SJCRH30 (cell line): ENCODE data around the gene FTL. TPM values are rescaled to one million over a fixed set of nuclear protein-coding genes. Genes with fewer than 3 reads are reported as not detected.
A peak's percentile ranks its signal among the peaks of the same experiment; 100 is the strongest.

ENCODE experiments used
- DNase-seq, 2 experiments: peaks; one replicate each; pipeline ENCODE4 v3.0.0-alpha.2; 2015 to 2020
- H3K27ac ChIP-seq: fragments of 250-450 bp; sonication (Bioruptor Pico); 2 replicates; pipeline ENCODE4 v1.5.1; 2020; ENCODE audit warnings: mild to moderate bottlenecking, moderate library complexity
- H3K27me3 ChIP-seq: fragments of 250-450 bp; sonication (Bioruptor Pico); 2 replicates; pipeline ENCODE4 v1.5.1; 2020; ENCODE audit warnings: mild to moderate bottlenecking, moderate library complexity
- H3K36me3 ChIP-seq: fragments of 250-450 bp; sonication (Bioruptor Pico); 2 replicates; pipeline ENCODE4 v1.5.1; 2020; ENCODE audit warnings: mild to moderate bottlenecking, moderate library complexity
- H3K4me1 ChIP-seq: fragments of 250-450 bp; sonication (Bioruptor Pico); 2 replicates; pipeline ENCODE4 v1.5.1; 2020; ENCODE audit warnings: mild to moderate bottlenecking, moderate library complexity
- H3K4me3 ChIP-seq: fragments of 250-450 bp; sonication (Bioruptor Pico); 2 replicates; pipeline ENCODE4 v1.5.1; 2020; ENCODE audit warnings: mild to moderate bottlenecking, moderate library complexity
- H3K9me3 ChIP-seq: fragments of 250-450 bp; sonication (Bioruptor Pico); replicated peaks from 2 replicates; pipeline ENCODE4 v1.5.1; 2020; ENCODE audit warnings: mild to moderate bottlenecking, moderate library complexity
- total RNA-seq: library from RNA; depleted of rRNA; stranded (reverse); fragments of >200 nt; shearing (Covaris generic); gene quantifications from 2 replicates; pipeline ENCODE4 v1.2.3, GENCODE V29; 2014

Gene FTL
- total RNA-seq, 1 experiment from 2014 or later = 1,133 TPM

DNA sequence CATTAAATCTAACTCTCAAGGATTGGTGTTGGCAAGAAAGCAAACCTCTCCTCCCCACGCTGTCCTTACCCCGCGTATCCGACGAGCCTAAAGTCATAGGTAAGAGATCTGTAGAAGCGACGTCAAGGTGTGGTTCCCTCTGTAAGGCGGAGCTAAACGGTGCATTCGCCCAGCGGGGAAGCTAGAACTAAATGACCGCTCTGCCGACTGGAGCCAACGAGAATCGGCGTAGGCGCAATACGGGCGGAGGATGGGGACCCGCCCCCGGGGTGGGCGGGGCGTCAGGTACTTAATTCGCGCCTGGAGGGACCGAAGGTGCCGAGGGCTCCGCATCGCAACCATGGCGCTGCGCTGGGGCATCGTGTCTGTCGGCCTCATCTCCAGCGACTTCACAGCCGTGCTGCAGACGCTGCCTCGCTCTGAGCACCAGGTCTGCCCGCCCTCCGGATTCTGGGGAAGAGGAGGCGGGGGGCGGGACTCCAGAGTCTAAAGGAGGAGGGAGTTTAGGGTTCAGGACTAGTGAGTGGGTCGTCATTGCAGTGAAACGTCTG is 31.7 kb upstream of the FTL start, which contains the start of gene DHDH:
Gene DHDH (plus strand): TSS at position 318 of the 551 bp plus-strand sequence. CDS start 23 bp downstream, at position 341.
- Histone ChIP-seq H3K9me3 (no peaks in the 10 kb centered on the region), H3K27me3 (no peaks in the 10 kb centered on the region), H3K36me3 (no peaks in the 10 kb centered on the region), H3K4me1 (no peaks in the 10 kb centered on the region), H3K4me3 (peak within 1 kb of the TSS; percentile 53), H3K27ac (no peak within 1 kb of the TSS)
- peak; percentile 63 to 80 for DNase-seq

DNA sequence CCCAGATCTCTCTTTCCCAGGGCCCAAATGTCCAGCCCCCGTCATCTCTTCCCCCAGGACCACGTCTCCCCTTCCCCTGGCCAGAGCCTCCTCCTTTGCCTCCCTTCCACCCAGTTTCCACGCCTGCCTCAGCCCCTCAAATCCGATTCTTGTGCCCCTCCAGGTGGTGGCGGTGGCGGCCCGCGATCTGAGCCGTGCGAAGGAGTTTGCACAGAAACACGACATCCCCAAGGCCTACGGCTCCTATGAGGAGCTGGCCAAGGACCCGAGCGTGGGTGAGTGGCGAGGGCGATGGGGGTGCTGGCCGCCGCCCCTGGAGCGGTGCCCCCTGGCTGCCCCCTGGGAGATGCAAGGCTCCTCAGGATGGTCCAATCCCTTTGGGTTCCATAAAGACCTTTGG is 30.3 kb upstream of the FTL start:
- no peaks in the 10 kb centered on the region for H3K27me3 ChIP-seq
- no peak overlapping the region for H3K4me3 ChIP-seq
- no peaks in the 10 kb centered on the region for H3K4me1 ChIP-seq
- no peaks in the 10 kb centered on the region for H3K36me3 ChIP-seq
- no peaks in the 10 kb centered on the region for H3K9me3 ChIP-seq
- DNase-seq = no peak
- H3K27ac ChIP-seq = no peak overlapping the region

- Histone ChIP-seq H3K27ac (no peak overlapping the region), H3K9me3 (no peaks in the 10 kb centered on the region), H3K4me3 (no peak overlapping the region), H3K36me3 (no peaks in the 10 kb centered on the region), H3K4me1 (no peaks in the 10 kb centered on the region), H3K27me3 (no peaks in the 10 kb centered on the region)
- no peak for DNase-seq
These were observed 29.2 kb upstream of the FTL start for GRCh38 chr19:48935864-48936263.

DNA sequence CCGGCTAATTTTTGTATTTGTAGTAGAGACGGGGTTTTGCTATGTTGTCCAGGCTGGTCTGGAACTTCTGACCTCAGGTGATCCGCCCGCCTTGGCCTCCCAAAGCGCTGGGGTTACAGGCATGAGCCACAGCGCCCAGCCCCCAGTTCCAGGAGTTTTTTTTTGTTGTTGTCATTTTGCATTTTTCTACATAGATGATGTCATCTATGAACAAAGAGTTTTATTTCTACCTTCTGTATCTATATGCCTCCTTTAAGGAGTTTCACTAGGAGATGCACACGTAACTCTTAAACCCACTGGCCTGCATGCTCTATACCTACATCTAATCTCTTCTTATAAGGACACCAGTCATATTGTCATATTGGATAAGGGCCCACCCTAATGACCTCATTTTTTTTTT is 26.9 kb upstream of the FTL start:
- H3K9me3 ChIP-seq = no peaks in the 10 kb centered on the region
- H3K27me3 ChIP-seq = no peaks in the 10 kb centered on the region
- no peak for DNase-seq
- H3K4me1 ChIP-seq = no peaks in the 10 kb centered on the region
- H3K27ac ChIP-seq = no peak overlapping the region
- no peaks in the 10 kb centered on the region for H3K36me3 ChIP-seq
- no peak overlapping the region for H3K4me3 ChIP-seq

- no peaks in the 10 kb centered on the region for H3K27me3 ChIP-seq
- H3K4me1 ChIP-seq = no peaks in the 10 kb centered on the region
- no peaks in the 10 kb centered on the region for H3K36me3 ChIP-seq
- no peaks in the 10 kb centered on the region for H3K9me3 ChIP-seq
- H3K27ac ChIP-seq = no peak overlapping the region
- no peak overlapping the region for H3K4me3 ChIP-seq
- no peak for DNase-seq
These were observed 24.2 kb upstream of the FTL start for GRCh38 chr19:48940902-48941301.

- no peaks in the 10 kb centered on the region for H3K4me1 ChIP-seq
- no peak overlapping the region for H3K27ac ChIP-seq
- H3K4me3 ChIP-seq = no peak overlapping the region
- no peaks in the 10 kb centered on the region; the same call in 1 of the 2 replicates for H3K9me3 ChIP-seq
- no peaks in the 10 kb centered on the region for H3K36me3 ChIP-seq
- DNase-seq = no peak
- H3K27me3 ChIP-seq = no peaks in the 10 kb centered on the region
These were observed 22.0 kb upstream of the FTL start for GRCh38 chr19:48943081-48943480.

DNA sequence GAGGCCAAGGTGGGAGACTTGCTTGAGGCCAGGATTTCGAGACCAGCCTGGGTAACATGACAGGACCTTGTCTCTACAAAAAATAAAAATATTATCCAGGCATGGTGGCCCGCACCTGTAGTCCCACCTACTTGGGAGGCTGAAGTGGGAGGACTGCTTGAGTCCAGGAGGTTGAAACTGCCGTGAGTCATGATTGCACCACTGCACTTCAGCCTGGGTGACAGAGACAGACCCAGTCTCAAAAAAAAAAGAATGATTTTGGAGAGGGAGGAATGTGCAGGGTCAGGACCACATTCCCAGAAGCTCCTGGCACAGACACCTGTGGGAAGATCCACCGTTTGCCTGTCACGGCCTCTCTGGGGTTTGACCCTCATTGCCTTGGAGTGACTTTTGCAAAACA is 19.7 kb upstream of the FTL start:
- Histone ChIP-seq H3K9me3 (no peaks in the 10 kb centered on the region; the same call in 1 of the 2 replicates), H3K4me3 (no peak overlapping the region), H3K27ac (no peak overlapping the region), H3K27me3 (no peaks in the 10 kb centered on the region), H3K4me1 (no peaks in the 10 kb centered on the region), H3K36me3 (no peaks in the 10 kb centered on the region)
- no peak for DNase-seq

DNA sequence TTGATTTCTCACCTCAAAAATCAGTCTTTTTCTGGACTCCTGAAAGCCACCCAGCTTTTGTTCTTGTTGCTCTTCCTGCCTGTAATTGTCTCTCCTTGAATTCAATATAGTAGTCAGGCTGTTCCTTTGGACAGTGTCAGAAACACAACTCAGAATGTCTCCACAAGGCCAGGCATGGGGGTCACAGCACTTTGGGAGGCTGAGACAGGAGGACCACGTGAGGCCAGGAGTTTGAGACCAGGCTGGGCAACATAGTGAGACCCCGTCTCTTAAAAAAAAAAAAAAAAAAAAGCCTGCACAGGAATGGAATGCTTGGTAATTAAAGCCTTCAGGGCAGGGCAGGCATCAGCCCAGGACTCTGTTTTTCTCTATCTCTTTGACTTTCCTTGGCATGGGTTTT is 19.3 kb upstream of the FTL start:
- H3K36me3 ChIP-seq = no peaks in the 10 kb centered on the region
- DNase-seq = no peak
- H3K27me3 ChIP-seq = no peaks in the 10 kb centered on the region

DNA sequence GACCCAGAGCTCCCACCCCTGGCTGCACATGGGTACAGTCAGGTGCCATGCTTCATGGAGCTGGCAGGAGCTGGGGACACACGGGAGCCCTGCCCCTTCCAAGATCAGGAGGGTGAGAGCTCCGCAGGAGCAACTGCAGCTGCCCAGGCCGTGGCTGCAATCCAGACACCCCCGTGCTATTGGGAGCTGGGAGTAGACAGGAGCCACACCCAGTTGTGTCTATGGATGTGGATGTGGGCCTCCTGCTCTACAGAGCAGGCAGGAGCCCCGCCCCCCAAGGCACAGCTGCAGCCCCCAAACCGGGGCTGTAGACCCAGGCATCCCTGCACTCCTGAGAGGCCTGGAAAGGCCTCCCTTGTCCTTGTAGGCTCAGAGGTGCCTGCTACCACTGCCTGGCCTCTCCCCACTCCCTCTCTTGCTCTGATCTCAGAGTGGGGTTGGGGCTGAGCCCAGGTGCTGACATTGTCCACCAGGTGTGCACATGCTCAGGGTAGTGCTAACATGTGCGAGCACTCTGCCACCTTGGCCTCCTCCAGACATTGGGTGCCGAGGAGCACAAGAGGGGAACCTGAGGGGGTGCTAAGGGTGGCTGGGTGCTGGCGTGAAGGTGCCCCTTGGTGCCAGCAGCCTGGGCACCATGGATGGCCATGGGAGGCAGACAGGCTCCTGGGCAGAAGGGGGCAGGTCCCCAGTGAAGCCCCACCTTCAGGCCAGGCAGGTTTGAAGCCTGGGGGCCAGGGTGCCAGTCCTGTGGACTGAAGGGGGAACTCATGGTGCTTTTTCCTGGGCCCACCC is 18.4 kb upstream of the FTL start:
- no peaks in the 10 kb centered on the region for H3K36me3 ChIP-seq
- no peaks in the 10 kb centered on the region for H3K27me3 ChIP-seq

More for the DNA sequence above, 19.3 kb upstream of the FTL start:
- H3K4me3 ChIP-seq = no peak overlapping the region
- no peak overlapping the region for H3K27ac ChIP-seq
- no peaks in the 10 kb centered on the region for H3K4me1 ChIP-seq
- no peaks in the 10 kb centered on the region; the same call in 1 of the 2 replicates for H3K9me3 ChIP-seq

DNA sequence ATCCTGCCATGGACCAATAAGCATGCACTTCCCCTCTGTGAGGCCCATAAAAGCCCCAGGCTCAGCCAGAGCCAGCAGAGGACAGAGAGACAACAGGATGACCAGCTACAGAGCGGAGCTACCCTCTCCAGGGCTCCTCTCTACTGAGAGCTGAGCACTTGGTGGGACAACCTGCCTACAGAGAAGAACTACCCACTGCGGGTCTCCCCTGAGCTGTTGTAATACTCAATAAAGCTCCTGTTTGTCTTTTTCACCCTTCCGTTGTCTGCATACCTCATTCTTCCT is 17.9 kb upstream of the FTL start:
- Histone ChIP-seq H3K9me3 (no peaks in the 10 kb centered on the region; the same call in 1 of the 2 replicates), H3K36me3 (no peaks in the 10 kb centered on the region), H3K27me3 (no peaks in the 10 kb centered on the region), H3K4me1 (no peaks in the 10 kb centered on the region), H3K4me3 (no peak overlapping the region), H3K27ac (no peak overlapping the region)
- no peak for DNase-seq

More for the DNA sequence above, 18.4 kb upstream of the FTL start:
- Histone ChIP-seq H3K4me3 (no peak overlapping the region), H3K27ac (no peak overlapping the region), H3K4me1 (no peaks in the 10 kb centered on the region), H3K9me3 (no peaks in the 10 kb centered on the region; the same call in 1 of the 2 replicates)
- DNase-seq = no peak

- H3K27me3 ChIP-seq = no peaks in the 10 kb centered on the region
- H3K36me3 ChIP-seq = no peaks in the 10 kb centered on the region
- H3K4me3 ChIP-seq = no peak overlapping the region
- no peaks in the 10 kb centered on the region; the same call in 1 of the 2 replicates for H3K9me3 ChIP-seq
- no peak overlapping the region for H3K27ac ChIP-seq
- no peak for DNase-seq
- H3K4me1 ChIP-seq = no peaks in the 10 kb centered on the region
These were observed 14.9 kb upstream of the FTL start for GRCh38 chr19:48950159-48950558.

DNA sequence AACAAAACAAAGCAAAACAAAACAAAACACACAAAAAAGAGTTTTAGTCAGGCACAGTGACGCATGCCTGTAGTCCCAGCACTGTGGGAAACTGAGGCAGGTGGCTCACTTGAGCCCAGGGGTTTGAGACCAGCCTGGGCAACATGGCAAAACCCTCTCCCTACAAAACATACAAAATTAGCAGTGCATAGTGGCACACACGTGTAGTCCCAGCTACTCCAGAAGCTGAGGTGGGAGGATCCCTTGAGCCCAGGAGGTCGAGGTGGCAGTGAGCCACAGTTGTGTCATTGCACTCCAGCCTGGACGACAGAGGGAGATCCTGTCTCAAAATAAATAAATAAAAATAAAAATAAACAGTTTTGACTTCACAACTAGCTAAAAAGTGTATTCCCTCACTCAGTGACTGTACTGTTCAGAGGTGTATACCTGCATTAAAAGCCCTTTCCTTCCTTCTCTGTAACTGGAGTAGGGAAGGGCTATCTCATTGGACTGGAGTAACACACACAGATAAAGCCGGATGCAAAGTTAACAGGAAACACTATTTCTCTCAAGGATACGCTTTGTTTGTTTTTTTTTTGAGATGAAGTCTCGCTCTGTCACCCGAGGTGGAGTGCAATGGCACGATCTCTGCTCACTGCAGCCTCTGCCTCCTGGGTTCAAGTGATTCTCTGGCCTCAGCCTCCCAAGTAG is 14.1 kb upstream of the FTL start:
- no peak overlapping the region for H3K4me3 ChIP-seq
- H3K27ac ChIP-seq = no peak overlapping the region
- no peak for DNase-seq
- no peaks in the 10 kb centered on the region; the same call in 1 of the 2 replicates for H3K4me1 ChIP-seq
- no peaks in the 10 kb centered on the region for H3K27me3 ChIP-seq
- no peaks in the 10 kb centered on the region; the same call in 1 of the 2 replicates for H3K9me3 ChIP-seq
- no peaks in the 10 kb centered on the region for H3K36me3 ChIP-seq

GRCh38 chr19:48953141-48953540 is 12.0 kb upstream of the FTL start:
- no peak overlapping the region for H3K4me3 ChIP-seq
- H3K36me3 ChIP-seq = peaks cover 2% of the 10 kb centered on the region; the same call in 1 of the 2 replicates
- no peaks in the 10 kb centered on the region; the same call in 1 of the 2 replicates for H3K4me1 ChIP-seq
- H3K27ac ChIP-seq = no peak overlapping the region
- H3K27me3 ChIP-seq = no peaks in the 10 kb centered on the region
- no peak for DNase-seq
- H3K9me3 ChIP-seq = no peaks in the 10 kb centered on the region

GRCh38 chr19:48953990-48954594 is 11.0 kb upstream of the FTL start:
- Histone ChIP-seq H3K9me3 (no peaks in the 10 kb centered on the region), H3K27ac (peak overlapping the region; percentile 41; the same call in 1 of the 2 replicates), H3K36me3 (peaks cover 2% of the 10 kb centered on the region; the same call in 1 of the 2 replicates)

More at GRCh38 chr19:48953990-48954594, 11.0 kb upstream of the FTL start:
- DNase-seq = no peak
- no peaks in the 10 kb centered on the region; the same call in 1 of the 2 replicates for H3K4me1 ChIP-seq
- H3K27me3 ChIP-seq = no peaks in the 10 kb centered on the region
- peak overlapping the region; percentile 76 for H3K4me3 ChIP-seq
